GM10248 (cell line): ENCODE results near the gene MORC4.

Experiments used
- CTCF ChIA-PET: fragments of 300-600 bp; sonication (Branson Sonifier 250); formaldehyde crosslinking; extraction: SDS; loops from one replicate; lab custom pipeline; 2021; ENCODE audit warnings: antibody characterized with exemption; lab: Yijun Ruan, JAX
- POLR2A ChIA-PET: fragments of 350-650 bp; sonication (Branson Sonifier 250); formaldehyde crosslinking; extraction: SDS; loops from one replicate; lab custom pipeline; 2020; ENCODE audit warnings: antibody characterized with exemption; lab: Yijun Ruan, JAX
- DNase-seq: peaks from one replicate; pipeline ENCODE4 v3.0.0; 2012; ENCODE audit errors: extremely low spot score
- TF ChIP-seq, protein P1 (sequence below): IDR thresholded peaks from 2 replicates; pipeline ENCODE4 v1.5.1; 2012; ENCODE audit warnings: mild to moderate bottlenecking, low read depth; ENCODE audit errors: extremely low read depth, missing control alignments, control extremely low read depth

MORC4 gene

DNA sequence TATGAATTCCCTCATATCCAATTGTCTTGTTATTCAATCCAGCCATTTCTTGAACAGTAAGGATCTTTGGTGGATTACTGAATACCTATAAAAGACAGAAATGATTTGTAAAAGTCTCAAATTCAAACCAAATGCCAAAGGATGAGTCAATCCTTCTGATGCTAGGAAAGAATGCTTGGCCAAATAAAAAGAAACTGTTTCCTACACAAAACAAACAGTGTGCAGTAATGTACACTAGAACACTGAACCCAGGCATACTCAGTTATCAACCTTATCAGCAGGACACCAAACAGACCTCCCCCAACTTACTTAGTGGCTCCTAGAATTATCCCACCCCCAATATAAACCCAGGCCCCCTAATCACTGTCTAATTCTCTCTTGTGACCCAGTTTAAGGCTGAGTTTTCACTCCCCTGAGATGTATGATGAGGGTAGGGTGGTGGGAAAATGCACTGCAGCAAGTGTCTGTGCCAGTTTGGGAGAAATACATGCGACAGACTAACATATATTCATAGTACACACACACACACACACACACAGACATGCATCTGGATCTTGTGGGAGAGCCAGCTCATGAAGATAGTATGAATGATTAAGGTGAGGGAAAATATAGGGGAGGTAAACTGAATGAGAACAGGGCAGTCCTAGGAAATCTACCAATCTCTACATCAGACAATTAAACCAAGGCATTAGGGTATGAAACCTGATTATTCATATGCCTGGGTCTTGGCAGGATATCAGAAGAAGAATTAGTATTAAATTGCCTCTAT, 44.8 kb downstream of the MORC4 start:
- TF ChIP-seq, protein P1, sequence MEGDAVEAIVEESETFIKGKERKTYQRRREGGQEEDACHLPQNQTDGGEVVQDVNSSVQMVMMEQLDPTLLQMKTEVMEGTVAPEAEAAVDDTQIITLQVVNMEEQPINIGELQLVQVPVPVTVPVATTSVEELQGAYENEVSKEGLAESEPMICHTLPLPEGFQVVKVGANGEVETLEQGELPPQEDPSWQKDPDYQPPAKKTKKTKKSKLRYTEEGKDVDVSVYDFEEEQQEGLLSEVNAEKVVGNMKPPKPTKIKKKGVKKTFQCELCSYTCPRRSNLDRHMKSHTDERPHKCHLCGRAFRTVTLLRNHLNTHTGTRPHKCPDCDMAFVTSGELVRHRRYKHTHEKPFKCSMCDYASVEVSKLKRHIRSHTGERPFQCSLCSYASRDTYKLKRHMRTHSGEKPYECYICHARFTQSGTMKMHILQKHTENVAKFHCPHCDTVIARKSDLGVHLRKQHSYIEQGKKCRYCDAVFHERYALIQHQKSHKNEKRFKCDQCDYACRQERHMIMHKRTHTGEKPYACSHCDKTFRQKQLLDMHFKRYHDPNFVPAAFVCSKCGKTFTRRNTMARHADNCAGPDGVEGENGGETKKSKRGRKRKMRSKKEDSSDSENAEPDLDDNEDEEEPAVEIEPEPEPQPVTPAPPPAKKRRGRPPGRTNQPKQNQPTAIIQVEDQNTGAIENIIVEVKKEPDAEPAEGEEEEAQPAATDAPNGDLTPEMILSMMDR = no peak
- no peak for DNase-seq
- POLR2A ChIA-PET = no interaction called here
- CTCF ChIA-PET = interaction anchor here (0.8 kb wide), 1 partner anchor 57 kb away, joined by 3 read pairs; no protein-coding TSS in a partner anchor

DNA sequence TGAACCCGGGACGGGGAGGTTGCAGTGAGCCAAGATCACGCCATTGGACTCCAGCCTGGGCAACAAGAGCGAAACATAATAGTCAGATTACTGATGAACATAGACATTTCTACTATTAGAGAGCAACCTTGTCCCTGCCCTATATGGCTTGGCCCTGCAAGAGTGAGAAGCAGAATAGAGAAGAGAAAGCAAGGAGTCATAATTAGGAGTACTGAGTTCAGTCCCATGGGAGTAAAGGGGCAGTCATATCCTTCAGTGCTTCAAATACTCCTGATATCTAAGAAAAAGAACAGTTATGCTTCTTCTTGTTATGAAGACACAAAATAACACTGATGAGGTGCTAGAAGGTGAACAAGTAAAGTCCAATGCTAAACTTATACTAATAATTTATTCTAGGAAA, 46.0 kb downstream of the MORC4 start:
- CTCF ChIA-PET = no interaction called here
- POLR2A ChIA-PET = no interaction called here
- DNase-seq = no peak
- TF ChIP-seq, protein P1 = no peak

DNA sequence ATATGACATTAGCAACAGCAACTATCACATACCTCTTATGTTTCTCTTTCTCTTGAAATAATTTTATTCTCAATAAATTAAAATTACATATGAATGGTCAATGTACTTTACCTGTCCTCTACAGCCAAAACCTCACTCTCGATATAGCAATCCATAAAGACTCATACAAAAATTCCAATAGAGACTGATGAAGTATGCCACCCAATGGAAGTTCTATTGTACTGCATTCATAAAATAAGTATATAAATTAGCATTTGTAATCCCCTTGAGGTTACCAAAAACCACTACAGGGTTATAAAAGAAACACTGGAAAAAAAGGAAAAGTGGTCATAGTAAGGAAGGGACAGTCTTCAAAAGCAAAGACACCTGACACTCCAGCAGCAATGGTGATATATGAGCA, 47.0 kb downstream of the MORC4 start:
- no peak for DNase-seq
- TF ChIP-seq, protein P1 = no peak
- CTCF ChIA-PET = no interaction called here
- POLR2A ChIA-PET = no interaction called here

DNA sequence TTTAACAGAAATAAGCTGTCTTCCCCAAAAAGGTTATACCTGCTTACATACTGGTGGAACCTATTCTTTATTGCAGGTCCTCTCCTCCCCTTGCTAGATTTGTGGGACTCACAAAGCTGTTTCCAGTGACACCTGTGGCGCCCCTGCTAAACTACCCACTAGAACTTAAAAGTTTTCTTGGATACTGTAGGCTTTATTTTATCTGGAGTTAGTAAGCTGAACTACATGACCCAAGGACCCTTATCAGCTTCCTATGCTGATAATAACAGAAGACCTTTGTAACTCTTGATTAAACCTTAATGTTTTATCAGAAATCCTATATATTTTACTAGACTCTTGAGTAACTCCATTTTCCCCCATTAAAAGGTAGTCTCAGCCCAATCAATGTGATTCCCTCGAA, 47.5 kb downstream of the MORC4 start:
- TF ChIP-seq, protein P1 = no peak
- ChIA-PET POLR2A (no interaction called here), CTCF (no interaction called here)
- no peak for DNase-seq

DNA sequence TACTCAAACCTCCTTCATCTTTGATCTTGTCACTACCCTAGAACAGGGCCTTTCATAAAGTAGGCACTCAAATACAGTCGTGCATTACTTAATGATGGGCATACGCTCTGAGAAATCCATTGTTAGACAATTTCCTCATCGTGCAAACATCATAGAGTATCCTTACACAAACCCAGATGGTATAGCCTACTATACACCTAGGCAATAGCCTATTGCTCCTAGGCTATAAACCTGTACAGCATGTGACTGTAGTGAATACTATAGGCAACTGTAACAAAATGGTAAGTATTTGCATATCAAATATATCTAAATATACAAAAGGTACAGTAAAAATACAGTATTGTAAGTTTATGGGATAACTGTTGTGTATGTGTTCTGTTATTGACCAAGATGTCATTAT, 47.9 kb downstream of the MORC4 start:
- CTCF ChIA-PET = no interaction called here

DNA sequence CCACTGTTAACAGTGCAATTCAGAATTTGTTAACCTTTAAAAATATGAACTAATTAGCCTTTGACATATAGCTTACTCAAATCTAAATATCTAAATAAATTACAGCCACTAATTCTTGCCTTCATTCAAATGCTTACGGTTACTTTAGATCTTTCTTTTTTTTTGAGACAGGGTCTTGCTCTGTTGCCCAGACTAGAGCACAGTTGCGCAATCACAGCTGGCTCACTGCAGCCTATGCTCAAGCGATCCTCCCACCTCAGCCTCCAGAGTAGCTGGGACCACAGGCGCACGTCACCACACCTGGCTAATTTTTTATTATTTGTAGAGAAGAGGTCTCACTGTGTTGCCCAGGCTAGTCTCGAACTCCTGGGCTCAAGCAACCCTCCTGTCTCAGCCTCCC, 48.8 kb downstream of the MORC4 start:
- ChIA-PET CTCF (interaction anchor here (1.3 kb wide), 1 partner anchor 52 kb away, joined by 4 read pairs; no protein-coding TSS in a partner anchor), POLR2A (no interaction called here)
- TF ChIP-seq, protein P1 = no peak
- DNase-seq = no peak

More for the DNA sequence above, 47.9 kb downstream of the MORC4 start:
- DNase-seq = no peak
- POLR2A ChIA-PET = no interaction called here
- TF ChIP-seq, protein P1 = no peak
